Fibroblast of mammary gland (primary cell): Measurements from ENCODE around the gene MBP.

Experiments
- DNase-seq: peaks from one replicate; pipeline ENCODE4 v3.0.0-alpha.2; 2010; ENCODE audit warnings: low read depth
- H3K4me3 ChIP-seq: 2 replicates; pipeline ENCODE4 v1.5.1; 2011; ENCODE audit warnings: low read depth, mild to moderate bottlenecking, low read length, moderate library complexity; ENCODE audit not compliant: control insufficient read depth
- CTCF ChIP-seq: conservative IDR thresholded peaks from 2 replicates; pipeline ENCODE4 v1.5.1; 2011; ENCODE audit warnings: low read depth, low read length, inconsistent platforms; ENCODE audit not compliant: control insufficient read depth, insufficient read depth

Gene MBP

GRCh38 chr18:77140030-77140429, 7.4 kb upstream of the MBP start:
- no peak for DNase-seq
- TF ChIP-seq CTCF = no peak
- H3K4me3 ChIP-seq = no peak overlapping the region

- DNase-seq = no peak
- no peak for TF ChIP-seq CTCF
- H3K4me3 ChIP-seq = no peak overlapping the region
Observed at GRCh38 chr18:77139619-77140018, 7.0 kb upstream of the MBP start.

GRCh38 chr18:77138270-77138669, 5.7 kb upstream of the MBP start:
- TF ChIP-seq CTCF = no peak
- H3K4me3 ChIP-seq = no peak overlapping the region
- no peak for DNase-seq

GRCh38 chr18:77137851-77138250, 5.3 kb upstream of the MBP start:
- no peak for DNase-seq
- no peak for TF ChIP-seq CTCF
- no peak overlapping the region for H3K4me3 ChIP-seq

- no peak for TF ChIP-seq CTCF
- no peak for DNase-seq
- H3K4me3 ChIP-seq = no peak overlapping the region
Observed at GRCh38 chr18:77136871-77137665, 4.5 kb upstream of the MBP start.

- TF ChIP-seq CTCF = no peak
- DNase-seq = no peak
- H3K4me3 ChIP-seq = no peak overlapping the region
Observed at GRCh38 chr18:77136076-77136718, 3.6 kb upstream of the MBP start.
